HG03280 (cell line): Measurements from ENCODE around the gene TMEM270.
"Not testable (repeated sequence)": the region's sequence is repeated elsewhere in the genome, so short reads cannot be mapped to it uniquely, and the experiment has no call there.

Experiments used
- ATAC-seq: cut with Tn5 transposase; IDR thresholded peaks from one replicate; pipeline ENCODE4 v1.9.1; 2021; ENCODE audit warnings: mild to moderate bottlenecking, moderate library complexity; ENCODE audit not compliant: unreplicated experiment

The TMEM270 gene

DNA sequence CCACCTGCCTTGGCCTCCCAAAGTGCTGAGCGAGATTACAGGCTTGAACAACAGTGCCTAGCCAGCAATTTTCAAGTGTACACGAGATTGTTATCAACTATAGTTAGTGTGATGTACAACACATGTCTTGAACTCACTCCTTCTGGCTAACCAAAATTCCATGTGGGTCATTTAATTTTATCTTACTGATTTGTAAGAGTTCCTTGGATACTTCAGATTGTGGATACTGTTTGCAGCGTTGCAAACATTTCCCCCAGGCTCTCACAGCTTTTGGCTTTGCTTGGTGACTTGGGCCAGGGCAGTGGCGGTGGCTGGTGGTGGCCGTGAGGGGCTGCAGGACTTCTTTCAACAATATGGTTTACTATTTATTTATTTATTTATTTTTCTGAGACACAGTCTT is 8.5 kb upstream of the TMEM270 start:
- ATAC-seq = no peak

DNA sequence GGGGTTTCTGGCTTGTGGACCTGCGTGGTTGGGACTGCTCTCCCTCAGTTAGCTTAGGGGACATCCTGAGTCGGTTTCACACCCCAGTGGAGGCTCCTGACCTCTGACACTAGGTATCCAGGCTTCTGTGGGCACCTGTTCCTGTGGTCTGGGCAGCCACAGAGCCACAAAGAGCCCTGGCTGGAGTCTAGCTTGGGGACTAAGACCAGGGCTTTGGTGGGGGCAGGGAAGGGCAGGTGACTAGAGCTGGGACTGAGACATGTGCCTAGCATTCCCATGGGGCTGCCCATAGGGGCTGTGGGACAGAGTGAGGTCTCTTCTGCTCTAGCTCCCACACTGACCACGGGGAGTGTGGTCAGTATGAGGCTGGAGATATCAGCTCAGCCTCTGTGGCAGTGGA is 4.0 kb upstream of the TMEM270 start:
- ATAC-seq = no peak

DNA sequence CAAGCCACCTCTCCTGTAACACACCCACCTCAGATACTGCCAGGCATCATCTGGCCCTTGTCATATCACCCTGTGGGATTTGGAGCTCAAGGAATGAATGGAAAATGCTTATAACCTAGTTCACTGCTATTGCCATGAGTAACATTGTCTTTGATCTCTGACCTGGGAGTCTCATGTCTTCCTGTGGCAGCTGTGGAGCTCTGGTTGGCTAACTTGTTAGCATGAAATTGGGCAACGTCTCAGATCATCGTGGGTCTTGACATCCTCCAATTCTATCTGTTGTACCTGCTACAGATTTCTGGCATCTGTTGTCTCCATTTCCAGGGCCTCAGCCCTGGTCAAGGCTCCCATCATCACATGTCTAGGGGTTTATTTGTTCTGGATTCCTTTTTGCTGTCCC is 2.2 kb upstream of the TMEM270 start:
- no peak for ATAC-seq

DNA sequence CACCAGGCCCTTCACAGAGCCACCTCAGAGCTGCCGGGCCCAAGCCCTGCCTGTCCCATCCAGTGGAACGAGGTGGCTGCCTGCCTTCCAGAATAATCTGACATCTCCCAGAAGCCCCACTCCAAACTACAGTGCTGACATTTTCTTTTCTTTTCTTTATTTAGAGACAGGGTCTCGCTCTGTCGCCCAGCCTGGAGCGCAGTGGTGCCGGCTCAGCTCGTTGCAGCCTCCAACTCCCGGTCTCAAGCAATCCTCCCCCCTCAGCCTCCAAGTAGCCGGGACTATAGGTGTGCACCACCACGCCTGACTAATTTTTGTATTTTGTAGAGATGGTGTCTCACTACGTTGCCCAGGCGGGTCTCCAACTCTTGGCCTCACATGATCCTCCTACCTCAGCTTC is 346 bp downstream of the TMEM270 start:
- no peak for ATAC-seq

DNA sequence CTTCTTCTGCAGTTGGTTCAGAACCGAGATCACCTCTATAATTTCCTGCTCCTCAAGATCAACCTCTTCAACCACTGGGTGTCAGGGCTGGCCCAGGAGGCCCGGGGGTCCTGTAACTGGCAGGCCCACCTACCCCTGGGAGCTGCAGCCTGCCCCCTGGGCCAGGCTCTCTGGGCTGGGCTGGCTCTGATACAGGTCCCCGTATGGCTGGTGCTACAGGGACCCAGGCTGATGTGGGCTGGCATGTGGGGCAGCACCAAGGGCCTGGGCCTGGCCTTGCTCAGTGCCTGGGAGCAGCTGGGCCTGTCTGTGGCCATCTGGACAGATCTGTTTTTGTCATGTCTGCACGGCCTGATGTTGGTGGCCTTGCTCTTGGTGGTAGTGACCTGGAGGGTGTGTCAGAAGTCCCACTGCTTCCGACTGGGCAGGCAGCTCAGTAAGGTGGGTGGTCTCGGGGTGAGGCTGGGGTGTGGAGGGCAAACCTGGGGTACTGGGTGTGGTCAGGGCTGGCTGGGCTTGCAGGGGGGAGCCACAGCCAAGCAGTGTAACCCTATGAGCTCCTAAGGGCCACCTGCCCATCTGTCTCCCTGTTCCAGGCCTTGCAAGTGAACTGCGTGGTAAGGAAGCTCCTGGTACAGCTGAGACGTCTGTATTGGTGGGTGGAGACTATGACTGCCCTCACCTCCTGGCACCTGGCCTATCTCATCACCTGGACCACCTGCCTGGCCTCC is 4.2 kb downstream of the TMEM270 start:
- ATAC-seq = no peak

DNA sequence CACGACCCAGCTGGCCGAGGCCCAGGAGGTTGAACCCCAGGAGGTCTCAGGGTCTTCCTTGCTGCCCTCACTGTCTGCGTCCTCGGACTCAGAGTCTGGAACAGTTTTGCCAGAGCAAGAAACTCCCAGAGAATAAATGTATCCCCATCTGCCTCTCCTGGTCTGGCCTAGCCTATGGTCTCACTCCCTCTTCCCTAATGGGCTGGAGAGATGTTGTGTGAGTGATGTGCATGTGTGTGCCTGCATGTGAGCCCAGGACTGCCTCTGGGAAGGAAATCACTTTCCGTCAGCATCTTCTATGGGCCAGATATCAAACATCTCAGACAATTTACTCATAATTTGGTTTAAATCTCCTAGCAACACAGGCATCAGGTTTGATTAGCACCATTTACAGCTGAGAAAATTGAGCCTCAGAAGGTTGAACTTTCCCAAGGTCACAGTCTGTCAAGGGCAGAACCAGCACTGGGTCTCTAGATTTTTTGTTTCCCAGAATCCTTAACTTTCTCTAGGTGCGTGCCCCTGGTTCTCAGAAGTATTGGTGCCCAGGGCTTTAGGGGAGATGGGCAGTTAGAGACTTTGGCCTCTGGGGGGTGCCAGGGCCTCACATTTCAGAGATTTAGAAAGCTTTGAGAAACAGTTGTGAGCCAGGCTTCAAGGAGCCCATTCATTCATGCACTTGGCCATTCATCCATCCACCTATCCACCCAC is 4.9 kb downstream of the TMEM270 start:
- no peak for ATAC-seq

DNA sequence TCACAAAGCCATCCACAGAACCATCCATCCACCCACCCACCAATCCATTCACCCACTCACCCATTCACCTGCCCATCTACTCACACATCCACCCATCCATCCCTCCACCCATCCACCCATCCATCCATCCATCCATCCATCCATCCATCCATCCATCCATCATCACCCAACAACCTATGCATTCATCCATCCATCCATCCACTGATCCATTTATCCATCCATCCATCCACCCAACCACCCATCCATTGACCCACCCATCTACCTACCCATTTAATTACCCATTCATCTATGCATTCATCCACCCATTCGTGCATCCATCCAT is 5.4 kb downstream of the TMEM270 start:
- ATAC-seq = no peak

DNA sequence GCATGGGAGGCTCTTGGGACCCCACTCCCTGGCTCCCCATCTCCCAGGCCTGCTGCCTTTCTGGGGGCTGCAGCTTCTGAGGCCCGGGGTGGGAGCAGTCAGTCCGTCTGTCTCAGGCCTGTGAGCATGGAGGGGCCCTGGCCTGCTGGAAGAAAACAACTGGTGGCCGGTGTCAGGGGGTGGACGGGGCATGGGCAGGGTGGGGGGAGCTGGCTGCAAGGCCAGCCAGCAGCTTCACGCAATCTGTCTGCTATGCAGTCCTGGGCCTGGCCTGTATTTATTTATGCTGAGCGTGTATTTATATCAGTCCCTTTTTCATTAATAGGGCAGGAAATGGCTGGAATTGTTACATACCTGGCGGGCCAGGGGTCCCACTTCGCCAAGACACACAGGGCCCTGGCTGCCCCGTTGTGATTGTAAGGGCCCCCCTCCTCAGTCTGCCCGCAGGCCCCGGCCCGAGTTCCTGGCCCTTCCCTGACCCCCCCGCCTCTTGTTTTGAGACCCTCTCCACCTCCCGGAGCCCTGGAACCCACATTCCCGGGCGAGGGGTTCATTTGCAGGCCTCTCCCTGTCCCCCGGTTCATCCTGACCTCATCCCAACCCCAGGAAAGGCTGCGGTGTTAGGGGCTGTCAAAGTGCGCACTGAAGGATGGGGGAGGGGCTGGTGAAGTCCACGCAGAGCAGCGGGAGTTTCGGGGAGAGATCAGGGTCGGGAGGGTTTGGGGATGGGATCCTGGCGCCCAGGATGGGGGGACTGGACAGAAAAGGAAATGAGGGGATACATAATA is 8.2 kb downstream of the TMEM270 start:
- ATAC-seq = no peak

DNA sequence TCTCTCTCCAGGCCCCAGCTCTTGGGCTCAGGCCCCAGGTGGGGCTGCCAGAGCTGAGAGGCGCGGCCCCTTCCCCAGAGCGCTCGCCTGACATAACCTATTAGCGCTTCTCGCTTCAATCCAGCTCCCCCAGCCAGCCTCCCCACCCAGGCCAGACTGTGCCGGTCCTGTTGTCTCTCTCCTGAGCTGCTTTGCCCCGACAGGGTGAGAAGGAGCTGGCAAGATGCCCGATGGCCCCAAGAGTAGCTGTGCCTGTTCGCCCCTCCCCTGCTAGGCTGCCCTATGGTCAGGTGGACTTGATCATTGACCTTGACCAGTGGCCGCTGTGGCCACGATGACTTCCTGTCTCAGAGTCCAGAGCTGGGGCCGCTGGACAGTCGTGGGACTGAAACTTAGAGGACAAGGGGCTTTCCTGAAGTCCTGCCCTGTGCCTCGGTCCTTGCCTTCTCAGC is 9.1 kb downstream of the TMEM270 start:
- ATAC-seq = no peak

DNA sequence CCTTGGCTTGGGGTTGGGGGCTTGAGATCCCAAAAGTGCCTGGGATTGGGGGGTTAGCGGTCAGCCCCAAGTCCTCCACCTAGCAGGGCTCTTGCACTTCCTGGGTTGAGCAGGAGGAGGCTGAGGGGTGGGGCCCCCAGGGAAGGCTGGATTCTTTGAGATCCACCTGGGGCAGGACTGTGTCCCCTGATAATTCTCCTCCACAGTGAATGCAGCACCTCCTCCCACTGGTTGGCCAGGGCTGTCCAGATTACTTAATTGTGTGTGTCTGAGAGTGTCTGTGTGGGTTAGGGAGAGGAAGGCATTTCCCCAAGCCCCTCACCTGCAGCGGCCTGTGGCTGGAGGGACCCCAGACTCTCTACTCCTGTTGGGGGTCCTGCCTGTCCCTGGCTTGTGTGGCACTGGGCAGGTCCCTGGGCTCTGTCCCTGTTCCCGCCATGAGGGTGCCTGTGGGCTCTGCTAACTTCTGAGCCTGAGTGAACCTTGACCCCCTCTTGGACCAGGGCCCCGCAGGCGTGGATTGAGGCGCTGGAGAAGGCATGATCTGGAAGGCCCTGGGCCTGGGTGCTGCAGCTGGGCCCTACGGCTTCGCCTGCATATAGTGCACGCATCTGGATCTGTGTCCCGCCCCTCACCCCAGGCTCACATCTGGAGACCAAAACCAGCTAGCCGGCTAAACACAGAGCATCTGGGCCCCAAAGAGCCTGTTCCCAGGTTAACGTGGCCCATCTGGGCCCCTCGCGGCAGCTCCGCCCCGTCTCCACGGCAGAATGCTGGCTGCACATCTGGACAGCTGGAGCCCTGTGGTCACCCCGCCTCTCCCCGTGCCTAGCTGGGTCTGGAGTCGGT is 10.4 kb downstream of the TMEM270 start:
- ATAC-seq = no peak

DNA sequence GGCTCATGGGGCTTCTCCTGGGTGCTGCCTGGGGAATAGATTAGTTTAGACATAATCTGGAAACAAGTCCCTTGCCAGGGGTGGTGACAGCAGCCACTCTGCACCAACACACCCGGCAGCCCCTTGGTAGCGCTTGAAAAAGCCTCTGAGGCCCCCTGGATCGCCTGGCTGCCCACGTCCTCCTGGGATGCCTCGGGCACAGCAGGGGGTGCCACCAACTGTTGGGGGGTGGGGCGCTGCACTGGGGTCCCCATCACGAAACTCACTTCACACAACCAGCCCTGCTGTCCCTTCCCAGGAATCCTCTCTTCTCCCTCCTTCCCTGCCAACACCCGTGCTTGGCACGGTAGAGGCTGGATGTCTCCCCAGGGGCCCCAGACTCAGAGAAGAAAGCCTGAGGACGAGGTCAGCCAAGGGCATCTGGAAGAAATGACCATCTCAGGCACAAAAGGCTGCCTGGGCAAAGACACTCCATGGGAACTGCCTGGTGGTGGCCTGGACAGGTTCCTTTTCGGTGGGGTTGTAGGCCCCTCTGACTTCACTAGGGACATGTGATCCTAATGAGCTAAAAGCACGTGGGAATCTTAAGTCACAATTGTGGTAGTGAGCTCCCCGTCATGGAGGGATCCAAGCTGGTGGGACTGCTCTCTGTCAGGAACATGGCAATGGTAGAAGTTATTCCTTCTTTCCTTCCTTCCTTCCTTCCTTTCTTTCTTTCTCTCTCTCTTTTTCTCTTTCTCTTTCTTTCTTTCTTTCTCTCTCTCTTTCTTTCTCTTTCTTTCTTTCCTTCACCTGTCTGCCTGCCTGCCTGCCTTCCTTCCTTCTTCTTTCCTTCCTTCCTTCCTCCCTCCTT is 11.3 kb downstream of the TMEM270 start:
- ATAC-seq = no peak

DNA sequence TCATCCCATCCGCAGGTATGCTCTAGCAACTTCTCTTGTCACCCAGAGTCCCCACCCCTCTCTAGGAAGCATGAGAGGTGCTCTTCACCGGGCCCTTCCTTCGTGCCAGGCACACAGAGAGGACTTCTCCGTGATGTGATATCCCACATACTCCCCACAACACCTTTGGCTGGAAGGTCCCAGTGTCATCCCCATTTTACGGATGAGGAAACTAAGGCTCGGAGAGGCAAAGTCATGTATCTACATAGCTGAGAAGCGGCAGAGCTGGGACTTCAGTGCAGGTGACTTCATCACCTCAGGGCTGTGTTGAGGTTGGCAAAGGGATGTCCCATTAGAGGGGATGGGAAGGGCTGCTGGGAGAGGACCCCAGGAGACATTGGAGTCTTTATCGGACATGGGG is 15.4 kb downstream of the TMEM270 start:
- ATAC-seq = no peak

DNA sequence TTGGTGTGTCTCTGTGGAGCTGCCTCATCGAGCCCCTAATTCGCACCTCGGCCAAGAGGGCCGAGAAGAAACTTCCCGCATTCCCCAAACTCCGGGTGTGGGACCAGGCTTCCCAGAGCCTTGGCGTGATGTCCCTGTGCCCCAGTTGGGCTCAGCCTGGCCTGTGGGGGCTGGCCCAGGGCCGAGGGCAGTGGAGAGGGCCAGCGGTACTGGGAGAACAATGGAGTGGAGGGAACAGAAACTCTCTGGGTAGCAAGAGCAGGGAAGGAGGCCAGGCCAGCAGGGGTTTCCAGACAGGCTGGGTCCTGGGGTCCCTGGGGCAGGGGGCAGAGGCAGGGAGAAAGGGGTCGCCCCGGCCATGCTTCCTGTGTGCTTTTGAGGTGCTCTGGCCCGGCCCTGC is 16.0 kb downstream of the TMEM270 start:
- no peak for ATAC-seq

DNA sequence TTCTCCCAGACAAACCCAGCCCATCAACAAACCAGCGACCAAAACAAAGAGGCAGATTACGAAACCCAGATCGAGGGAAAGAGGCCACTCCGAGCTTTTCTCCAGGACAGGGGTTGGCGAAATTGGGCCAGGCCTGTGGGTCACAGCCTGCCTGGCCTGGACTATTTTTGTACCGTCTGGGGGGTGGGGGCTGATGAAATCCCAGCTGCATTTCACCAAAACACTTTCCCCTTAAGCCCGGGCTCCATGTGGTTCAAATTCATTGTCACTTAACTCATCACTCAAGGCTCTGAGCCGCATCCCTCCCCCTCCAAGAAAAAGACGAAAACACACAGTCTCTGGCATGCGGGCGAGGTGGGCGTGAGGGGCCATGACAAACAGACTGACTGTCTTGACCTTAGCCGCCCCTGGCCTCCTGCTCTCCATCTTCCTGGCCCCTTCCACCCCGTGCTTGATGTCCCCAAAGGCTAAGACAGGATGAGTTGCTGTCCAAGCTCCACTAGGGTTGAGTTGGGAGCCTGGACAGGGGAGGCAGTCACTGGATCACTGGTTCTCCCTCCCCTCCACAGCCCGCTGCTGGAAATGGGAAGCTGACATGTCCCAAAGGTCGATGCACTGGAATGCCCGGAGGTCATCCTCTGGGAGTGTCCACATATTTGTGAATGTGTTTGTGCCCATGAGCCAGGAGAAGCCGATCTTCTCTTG is 19.2 kb downstream of the TMEM270 start:
- no peak for ATAC-seq

DNA sequence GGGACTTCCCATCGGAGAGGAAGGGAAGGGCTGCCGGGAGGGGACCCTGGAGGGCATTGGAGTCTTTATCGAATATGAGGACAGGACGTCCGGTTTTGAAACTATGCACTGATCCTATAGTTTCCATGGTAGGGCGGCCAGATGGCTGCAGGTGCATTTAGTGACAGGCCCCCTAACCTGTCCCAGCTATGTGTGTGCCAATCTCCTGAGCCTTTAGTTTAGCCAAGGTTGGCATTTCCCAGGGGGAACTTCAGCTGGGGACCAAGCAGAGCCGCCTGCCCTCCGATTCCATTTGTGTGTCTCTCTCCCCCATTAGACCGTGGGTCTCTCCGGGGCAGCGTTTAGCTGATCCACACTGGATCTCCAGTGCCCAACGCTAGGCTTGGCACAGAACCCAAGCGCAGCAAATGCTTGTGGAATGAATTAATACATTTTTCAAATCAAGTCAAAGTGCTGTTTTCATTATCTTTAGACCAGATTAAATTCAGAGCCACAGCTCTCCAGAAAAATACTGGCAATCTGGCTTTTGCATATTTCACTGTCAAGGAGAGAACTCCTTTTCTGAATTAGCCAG is 19.9 kb downstream of the TMEM270 start:
- ATAC-seq = no peak

DNA sequence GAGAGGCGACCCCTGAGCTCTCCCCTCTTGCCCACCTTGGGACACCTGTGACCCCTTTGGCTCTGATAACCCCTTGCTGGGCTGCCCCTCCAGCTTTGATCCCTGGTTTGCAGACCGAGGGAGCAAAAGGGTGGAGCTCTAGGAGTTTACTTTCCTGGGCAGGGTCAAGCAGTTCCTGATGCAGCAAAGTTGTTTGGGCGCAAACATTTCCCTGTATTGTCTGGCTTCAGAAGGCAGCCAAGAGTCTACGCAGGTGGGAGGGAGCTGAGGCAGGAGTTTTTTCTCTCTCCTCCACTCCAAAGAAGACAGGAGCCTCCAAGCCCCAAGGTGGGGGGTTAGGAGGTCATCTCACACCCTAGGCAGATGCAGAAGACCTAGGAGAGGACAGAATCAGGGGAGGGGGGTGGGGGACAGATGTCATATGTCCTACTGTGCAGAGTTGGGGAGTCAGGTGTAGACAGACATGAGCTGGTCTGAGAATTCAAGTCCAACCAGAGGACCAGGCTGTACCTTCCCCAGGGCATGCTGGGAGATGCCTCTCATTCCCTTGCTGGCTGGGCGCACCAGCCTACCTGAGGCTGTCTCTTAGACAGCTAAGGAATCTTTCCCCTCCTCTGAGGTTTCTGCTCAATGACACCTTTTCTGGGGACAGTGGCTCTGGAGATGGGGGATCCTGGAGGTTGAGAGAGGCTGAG is 20.5 kb downstream of the TMEM270 start:
- ATAC-seq = no peak

DNA sequence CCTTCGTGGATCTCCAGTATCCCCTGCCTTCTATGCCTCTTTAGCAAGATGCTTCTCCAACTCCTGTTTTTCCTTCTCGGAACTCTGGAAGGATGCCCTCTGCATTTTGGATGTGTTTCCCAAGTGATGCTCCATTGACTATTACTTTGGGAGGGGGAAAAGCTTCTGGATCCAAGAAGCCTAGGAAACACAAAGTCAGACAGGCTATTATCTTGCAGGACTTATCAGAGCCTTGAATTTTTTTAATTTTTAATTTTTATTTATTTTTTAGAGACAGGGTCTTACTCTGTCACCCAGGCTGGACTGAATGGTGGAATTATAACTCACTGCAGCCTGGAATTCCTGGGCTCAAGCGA is 21.1 kb downstream of the TMEM270 start:
- ATAC-seq = no peak

DNA sequence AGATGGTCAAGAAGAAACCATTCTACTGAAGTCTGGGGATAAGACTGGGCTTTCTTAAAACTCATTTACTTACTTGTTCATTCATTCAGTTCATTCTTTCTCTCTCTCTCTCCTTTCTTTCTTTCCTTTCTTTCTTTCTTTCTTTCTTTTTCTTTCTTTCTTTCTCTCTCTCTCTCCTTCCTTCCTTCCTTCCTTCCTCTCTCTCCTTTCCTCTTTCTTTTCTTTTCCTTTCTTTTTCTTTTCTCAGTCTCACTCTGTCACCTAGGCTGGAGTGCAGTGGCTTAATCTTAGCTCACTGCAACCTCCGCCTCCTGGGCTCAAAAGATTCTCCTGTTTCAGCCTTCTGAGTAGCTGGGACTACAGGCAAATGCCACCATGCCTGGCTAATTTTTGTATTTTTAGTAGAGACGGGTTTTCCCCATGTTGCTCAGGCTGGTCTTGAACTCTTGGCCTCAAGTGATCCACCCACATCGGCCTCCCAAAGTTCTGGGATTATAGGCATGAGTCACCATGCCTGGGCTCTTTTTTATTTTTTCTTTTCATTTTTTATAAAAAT is 24.0 kb downstream of the TMEM270 start:
- ATAC-seq = not testable (repeated sequence)
